HG03442 (cell line): ENCODE results near the gene THRA.
A peak's percentile ranks its signal among the peaks of the same experiment; 100 is the strongest.

Experiments used
- ATAC-seq: cut with Tn5 transposase; IDR thresholded peaks from one replicate; pipeline ENCODE4 v1.9.1; 2021; ENCODE audit warnings: mild to moderate bottlenecking, moderate library complexity; ENCODE audit not compliant: unreplicated experiment

THRA gene, protein sequence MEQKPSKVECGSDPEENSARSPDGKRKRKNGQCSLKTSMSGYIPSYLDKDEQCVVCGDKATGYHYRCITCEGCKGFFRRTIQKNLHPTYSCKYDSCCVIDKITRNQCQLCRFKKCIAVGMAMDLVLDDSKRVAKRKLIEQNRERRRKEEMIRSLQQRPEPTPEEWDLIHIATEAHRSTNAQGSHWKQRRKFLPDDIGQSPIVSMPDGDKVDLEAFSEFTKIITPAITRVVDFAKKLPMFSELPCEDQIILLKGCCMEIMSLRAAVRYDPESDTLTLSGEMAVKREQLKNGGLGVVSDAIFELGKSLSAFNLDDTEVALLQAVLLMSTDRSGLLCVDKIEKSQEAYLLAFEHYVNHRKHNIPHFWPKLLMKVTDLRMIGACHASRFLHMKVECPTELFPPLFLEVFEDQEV

DNA sequence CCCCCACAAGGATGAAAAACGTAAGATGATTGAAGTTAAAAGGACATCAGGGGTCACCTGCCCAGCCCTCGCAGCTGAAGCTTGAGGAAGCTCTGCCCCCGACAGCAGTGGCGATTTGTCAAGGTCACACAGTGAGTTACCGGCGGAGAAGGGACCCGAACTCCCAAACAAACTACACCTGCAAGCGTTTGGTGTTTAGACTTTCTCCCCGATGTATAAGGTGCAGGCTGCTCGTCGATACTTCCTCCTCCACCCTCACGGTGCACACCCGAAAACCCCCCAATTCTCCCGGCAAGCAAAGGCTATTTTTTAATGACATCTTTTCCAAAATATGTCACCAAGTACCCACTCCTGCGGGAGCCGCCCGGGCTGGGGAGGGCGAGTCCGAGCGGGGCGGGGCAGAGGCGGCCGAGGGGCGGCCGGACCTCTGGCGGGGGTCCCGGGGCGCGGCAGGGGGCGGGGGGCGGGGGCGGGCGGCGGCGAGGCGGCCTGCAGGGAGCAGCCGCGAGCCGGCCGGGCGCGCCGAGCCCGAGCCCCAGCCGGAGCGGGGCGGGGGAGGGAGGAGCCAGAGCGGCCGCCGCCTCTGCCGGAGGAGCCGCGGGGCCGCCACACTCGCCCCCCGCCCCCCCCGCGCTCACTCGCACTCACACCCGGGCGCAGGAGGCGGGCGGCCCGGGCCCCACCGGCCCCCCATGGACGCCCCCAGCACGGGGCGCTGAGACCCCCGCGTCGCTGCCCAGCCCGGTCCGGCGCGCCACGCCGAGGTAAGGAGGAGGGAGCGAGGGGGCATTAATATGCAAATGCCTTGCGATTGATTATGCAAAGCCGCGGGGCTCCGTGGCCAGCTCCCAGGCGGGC is at the start of gene THRA:
Gene THRA, plus strand, starts transcription at position 637 of the 858 bp plus-strand sequence. CDS start 11,524 bp downstream, outside the sequence.
- peak; percentile 54 for ATAC-seq

DNA sequence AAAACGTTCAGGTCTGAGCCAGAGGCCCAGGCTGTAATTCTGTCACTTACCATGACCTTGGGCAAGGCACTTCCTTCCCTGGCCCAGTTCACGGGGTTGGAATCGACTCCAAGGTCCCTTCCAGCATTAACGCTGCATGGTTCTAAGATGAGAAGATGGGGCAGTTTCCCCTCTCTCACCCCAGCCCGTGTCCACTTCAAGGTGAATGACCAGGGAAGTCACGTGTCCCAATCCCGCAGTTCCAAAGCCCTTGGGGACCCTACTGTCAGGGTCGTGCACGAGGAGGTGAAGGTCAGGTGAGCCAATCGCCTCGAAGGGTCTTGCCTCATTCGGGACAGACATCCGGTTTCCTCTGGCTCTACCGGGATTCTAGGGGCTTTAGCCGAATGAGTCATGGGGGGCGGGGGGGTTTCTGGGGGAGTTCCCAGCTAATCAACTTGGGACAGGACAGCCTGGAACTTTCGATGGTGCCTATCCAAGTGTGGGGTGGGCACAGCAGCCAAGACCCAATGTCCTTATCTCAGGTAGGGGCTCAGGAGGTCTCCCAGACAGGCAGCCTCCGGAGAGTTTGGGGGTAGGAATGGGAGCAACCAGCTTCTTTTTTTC is 48.3 kb upstream of the THRA start:
- ATAC-seq, result no peak

DNA sequence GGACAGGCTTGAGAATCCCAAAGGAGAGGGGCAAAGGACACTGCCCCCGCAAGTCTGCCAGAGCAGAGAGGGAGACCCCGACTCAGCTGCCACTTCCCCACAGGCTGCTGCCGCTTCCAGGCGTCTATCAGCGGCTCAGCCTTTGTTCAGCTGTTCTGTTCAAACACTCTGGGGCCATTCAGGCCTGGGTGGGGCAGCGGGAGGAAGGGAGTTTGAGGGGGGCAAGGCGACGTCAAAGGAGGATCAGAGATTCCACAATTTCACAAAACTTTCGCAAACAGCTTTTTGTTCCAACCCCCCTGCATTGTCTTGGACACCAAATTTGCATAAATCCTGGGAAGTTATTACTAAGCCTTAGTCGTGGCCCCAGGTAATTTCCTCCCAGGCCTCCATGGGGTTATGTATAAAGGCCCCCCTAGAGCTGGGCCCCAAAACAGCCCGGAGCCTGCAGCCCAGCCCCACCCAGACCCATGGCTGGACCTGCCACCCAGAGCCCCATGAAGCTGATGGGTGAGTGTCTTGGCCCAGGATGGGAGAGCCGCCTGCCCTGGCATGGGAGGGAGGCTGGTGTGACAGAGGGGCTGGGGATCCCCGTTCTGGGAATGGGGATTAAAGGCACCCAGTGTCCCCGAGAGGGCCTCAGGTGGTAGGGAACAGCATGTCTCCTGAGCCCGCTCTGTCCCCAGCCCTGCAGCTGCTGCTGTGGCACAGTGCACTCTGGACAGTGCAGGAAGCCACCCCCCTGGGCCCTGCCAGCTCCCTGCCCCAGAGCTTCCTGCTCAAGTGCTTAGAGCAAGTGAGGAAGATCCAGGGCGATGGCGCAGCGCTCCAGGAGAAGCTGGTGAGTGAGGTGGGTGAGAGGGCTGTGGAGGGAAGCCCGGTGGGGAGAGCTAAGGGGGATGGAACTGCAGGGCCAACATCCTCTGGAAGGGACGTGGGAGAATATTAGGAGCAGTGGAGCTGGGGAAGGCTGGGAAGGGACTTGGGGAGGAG is 47.5 kb upstream of the THRA start, which contains the start of gene CSF3:
Gene CSF3, plus strand, starts transcription at position 436 of the 993 bp plus-strand sequence. Its CDS starts 35 bp downstream, at position 471.
- no peak for ATAC-seq

DNA sequence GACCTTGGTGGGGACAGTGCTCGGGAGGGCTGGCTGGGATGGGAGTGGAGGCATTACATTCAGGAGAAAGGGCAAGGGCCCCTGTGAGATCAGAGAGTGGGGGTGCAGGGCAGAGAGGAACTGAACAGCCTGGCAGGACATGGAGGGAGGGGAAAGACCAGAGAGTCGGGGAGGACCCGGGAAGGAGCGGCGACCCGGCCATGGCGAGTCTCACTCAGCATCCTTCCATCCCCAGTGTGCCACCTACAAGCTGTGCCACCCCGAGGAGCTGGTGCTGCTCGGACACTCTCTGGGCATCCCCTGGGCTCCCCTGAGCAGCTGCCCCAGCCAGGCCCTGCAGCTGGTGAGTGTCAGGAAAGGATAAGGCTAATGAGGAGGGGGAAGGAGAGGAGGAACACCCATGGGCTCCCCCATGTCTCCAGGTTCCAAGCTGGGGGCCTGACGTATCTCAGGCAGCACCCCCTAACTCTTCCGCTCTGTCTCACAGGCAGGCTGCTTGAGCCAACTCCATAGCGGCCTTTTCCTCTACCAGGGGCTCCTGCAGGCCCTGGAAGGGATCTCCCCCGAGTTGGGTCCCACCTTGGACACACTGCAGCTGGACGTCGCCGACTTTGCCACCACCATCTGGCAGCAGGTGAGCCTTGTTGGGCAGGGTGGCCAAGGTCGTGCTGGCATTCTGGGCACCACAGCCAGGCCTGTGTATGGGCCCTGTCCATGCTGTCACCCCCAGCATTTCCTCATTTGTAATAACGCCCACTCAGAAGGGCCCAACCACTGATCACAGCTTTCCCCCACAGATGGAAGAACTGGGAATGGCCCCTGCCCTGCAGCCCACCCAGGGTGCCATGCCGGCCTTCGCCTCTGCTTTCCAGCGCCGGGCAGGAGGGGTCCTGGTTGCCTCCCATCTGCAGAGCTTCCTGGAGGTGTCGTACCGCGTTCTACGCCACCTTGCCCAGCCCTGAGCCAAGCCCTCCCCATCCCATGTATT is 46.5 kb upstream of the THRA start:
- ATAC-seq, result no peak

DNA sequence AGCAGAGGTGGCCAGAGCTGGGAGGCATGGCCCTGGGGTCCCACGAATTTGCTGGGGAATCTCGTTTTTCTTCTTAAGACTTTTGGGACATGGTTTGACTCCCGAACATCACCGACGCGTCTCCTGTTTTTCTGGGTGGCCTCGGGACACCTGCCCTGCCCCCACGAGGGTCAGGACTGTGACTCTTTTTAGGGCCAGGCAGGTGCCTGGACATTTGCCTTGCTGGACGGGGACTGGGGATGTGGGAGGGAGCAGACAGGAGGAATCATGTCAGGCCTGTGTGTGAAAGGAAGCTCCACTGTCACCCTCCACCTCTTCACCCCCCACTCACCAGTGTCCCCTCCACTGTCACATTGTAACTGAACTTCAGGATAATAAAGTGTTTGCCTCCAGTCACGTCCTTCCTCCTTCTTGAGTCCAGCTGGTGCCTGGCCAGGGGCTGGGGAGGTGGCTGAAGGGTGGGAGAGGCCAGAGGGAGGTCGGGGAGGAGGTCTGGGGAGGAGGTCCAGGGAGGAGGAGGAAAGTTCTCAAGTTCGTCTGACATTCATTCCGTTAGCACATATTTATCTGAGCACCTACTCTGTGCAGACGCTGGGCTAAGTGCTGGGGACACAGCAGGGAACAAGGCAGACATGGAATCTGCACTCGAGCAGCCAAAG is 45.2 kb upstream of the THRA start:
- no peak for ATAC-seq

DNA sequence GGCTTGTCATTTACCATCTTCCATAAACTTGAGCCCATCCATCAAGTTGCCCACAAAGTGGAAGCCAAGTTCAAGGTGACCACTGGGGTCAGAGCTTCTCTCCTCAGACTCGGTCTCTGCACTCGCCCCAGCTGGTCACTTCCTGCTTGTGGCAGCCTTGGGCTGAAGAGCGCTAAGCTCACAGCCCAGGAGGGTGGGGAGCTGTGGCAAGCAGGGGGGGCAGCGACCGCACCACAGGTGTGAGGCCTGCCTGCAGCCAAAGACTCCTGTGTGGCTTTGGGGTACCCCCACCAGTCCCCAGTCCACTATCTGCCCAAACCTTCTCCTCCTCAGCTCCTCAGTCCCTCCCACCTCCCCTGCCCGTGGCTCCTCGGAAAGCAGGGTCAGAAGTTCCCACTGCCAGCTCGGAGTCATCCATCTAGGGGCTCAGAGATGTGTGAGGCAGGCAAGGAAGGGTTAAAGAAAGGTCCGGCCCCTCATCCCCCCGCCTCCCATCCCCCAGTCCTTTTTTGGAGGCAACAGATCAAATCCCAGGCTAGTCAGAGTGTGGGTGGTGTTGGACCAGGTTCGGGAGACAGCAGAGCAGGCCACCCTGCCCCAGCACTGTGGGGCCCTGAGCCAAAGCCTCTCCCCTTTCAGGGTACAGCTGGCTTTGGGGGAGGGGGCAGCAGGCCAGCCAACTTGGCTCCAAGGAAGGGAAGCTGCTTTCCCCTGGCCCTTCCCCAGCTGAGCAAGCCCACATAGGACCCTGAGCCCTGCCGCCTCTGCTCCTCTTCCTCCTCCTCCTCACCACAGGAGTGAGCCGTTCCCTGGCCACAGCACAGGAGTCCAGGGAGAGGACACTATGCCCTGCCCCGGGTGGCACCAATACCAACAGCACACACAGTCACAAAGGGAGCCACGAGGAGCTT is 44.3 kb upstream of the THRA start:
- no peak for ATAC-seq

DNA sequence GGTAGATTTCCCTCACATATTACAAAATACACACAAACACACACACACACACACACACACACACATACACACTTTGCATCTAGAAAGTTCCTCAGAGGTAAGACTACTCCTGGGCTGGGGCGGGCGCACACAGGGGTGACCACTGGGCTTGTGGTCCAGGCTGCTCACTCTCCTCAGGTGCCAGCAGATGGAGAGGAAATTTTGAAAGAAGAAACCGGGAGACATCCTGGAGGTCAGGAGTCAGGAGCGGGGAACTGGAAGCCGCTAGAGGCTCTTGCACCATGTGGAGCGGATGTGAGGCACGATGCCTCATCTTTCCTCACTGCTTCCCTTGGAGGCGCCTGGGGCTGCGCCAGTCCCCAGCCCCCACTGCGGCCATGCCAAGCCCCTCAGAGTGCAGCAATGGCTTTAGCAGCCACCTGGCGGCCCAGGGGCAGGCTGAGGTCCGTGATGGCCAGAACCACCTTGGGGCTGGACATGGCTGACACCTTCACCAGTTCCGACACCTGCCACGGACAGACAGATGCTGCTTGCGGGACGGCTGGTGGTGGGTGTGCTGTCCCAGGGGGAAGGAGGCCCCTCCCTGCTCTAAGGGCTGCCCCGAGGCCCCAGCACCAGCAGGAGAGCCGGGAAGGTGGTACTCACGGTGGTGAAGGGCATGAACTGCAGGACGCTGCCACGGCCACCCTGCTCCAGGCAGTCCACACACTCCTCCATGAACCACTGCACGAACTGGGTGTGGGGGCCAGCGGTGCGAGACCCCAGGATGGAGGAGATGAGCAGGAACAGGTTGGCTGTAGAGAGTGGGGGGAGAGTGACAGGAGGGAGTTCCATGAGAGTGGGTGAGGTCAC is 43.4 kb upstream of the THRA start:
- ATAC-seq, result no peak

DNA sequence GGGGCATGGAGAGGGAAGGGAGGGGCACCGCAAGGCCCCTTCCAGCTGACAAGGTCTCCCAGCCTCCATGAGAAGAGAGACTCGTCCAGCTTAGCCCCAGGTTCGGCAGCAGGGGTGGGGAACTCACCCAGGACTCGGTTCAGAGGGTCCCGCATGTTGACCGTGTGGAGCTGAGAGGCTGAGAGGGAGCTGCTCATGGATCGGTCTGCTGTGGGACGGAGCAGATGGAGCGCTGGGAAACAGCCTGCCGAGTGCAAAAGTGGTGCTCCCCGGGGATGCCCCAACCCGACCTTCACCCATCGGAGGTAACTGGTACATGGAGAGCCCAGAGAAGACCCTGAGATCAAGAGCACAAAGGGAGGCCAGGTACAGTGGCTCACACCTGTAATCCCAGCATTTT is 42.6 kb upstream of the THRA start:
- no peak for ATAC-seq

DNA sequence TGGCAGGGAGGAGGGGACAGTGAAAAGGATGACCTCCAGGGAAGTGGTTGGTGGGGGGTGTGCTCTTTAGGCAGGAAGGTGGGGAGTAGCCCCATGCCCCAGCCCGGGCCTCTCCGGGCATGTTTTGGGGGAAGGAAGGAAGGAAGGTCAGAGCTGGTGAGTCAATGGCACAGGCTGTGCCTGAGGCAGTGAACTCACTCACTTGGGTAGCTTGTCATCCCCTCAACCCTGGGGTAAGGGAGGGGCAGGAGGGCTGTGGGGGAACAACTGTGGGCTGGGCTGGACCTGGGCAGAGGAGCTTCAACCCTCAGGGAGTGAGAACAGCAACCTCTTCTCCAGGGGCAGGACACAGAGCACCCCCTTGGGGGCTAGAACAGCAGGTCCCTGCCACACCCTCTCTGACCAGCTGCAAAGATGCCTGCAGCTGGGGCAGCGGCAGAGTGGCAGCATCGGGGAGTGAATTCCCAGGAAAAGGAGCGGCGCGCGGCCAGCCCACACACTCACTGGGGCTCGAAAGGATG is 41.3 kb upstream of the THRA start:
- no peak for ATAC-seq

DNA sequence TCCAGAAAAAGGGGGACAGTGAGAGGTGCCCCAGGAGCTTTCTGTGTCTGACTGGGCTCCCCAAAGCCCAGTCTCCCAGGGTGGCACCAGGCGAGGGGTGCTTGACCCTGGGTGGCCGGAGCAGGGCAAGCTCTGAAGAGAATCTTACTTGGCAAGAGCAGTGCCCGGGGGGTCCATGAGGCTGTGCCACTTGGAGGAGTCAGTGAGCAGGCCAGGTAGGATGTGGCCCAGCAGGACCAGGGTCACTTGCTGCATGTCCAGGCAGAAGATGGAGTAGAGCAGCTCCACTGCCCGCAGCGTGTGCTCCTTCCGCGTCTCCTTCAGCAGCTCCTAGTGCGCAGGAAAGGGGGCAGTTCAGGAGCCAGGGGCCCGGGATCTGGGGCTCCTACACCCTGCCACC is 40.3 kb upstream of the THRA start:
- ATAC-seq, result no peak

DNA sequence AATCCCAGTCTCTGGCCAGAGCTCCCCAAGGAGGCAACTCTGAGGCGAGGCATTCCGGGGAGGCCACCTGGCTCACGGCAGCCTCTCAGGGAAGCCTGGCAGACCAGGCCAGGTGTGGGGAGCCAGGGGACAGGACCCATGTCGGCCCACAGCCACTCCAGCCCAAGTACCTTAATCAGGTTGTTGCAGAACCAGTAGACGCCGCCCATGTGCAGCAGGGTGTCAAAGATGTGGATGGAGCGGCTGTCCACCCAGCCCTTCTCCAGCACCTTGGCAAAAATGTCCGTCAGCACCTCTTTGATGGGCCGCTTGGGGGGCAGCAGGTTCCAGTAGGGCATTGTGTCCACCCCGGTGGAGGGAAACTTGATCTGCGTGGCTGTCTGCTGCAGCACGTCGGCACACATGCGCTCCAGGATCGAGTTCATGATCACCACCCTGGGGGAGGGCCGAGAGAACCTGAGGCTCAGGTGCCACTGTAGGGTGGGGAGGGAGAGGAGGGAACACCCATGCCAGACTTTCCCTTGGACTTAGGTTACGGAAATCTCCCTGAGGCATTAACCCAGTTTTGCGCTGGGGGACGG is 39.7 kb upstream of the THRA start:
- no peak for ATAC-seq

DNA sequence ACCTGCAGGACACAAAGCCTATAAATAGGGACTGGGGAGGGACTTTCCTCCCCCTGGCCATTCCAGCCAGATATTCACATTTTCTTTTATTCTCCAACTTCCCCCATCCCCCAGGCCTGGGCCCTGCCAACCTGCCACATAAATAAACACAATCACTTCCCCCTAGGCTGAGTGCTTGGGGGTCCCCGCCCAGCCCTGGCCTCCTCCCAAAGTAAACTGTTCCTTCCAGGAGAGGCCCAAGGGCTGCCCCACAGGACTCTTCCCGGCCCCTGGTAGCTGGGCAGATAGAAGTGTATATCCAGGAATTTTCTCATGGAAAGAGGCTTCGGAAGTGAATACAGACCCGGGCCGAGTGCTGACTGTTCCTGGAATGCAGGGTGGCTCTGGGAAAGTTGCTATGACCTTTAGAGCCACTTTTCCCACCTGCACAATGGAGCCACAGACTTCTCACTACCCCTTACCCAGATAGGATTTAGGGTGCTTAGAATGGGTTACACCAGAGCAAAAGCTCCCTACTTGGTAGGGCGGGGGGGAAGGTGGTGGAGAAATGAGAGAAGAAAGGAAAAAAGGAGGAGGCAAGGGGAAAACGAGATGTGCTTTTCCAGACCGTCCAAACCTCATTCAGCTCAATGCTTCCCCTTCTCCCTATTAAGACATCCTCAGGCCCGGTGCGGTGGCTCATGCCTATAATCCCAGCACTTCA is 39.0 kb upstream of the THRA start:
- no peak for ATAC-seq

DNA sequence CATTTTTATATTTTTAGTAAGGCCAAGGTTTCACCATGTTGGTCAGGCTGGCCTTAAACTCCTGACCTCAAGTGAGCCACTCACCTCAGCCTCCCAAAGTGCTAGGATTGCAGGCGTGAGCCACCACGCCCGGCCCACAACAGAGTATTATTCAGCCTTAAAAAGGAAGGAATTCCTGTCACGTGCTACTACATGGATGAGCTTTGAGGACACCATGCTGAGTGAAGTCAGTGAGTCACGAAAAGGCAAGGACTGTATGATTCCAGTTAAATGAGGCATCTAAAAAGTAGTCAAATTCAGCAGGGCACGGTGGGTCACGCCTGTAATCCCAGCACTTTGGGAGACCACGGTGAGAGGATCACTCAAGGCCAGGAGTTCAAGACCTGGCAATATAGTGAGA is 37.9 kb upstream of the THRA start:
- no peak for ATAC-seq

DNA sequence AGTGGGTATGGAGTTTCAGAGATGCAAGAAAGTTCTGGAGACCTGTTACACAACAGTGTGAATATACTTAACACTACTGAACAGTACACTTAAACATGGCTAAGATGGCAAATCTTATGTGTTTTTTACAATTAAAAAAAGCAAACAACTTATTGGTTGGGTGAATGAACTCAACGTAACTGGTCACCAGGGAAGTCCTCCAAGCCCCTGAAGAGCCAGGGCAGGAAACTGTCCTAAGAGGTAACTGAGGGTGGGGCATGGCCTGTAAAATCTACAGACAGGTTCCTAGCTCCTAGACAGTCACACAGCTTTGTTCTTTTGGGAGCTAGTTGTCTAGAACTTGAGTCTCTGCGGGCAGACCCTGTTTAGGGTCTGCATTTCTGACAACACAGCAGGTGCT is 37.2 kb upstream of the THRA start:
- ATAC-seq, result no peak
